GM06990 (cell line): Measurements from ENCODE around the gene SLC7A14.

Experiments used
- DNase-seq: peaks from one replicate; pipeline ENCODE4 v3.0.0-alpha.2; 2011; ENCODE audit not compliant: insufficient read length; ENCODE audit errors: extremely low read depth
- H3K27me3 ChIP-seq: replicated peaks from 2 replicates; pipeline ENCODE4 v1.6.0; 2011; ENCODE audit warnings: low read length; ENCODE audit not compliant: control insufficient read depth, insufficient read depth
- H3K36me3 ChIP-seq: 2 replicates; pipeline ENCODE4 v1.5.1; 2011; ENCODE audit warnings: low read length; ENCODE audit not compliant: control insufficient read depth, insufficient read depth
- H3K4me3 ChIP-seq: replicated peaks from 2 replicates; pipeline ENCODE4 v1.5.1; 2011; ENCODE audit warnings: low read depth, mild to moderate bottlenecking, control low read depth, low read length
- CTCF ChIP-seq: IDR thresholded peaks from 2 replicates; pipeline ENCODE4 v1.5.1; 2011; ENCODE audit warnings: low read length, control low read depth, mild to moderate bottlenecking, inconsistent platforms; ENCODE audit not compliant: insufficient read depth, poor library complexity, severe bottlenecking

SLC7A14 gene

GRCh38 chr3:170631755-170632488 lies 46.0 kb upstream of the SLC7A14 start:
- no peaks in the 10 kb centered on the region for H3K36me3 ChIP-seq
- DNase-seq = no peak
- no peaks in the 10 kb centered on the region for H3K27me3 ChIP-seq
- no peak overlapping the region for H3K4me3 ChIP-seq
- TF ChIP-seq CTCF = no peak

GRCh38 chr3:170623524-170623923 lies 37.6 kb upstream of the SLC7A14 start:
- DNase-seq = no peak
- Histone ChIP-seq H3K27me3 (no peaks in the 10 kb centered on the region), H3K4me3 (no peak overlapping the region), H3K36me3 (no peaks in the 10 kb centered on the region)
- no peak for TF ChIP-seq CTCF

GRCh38 chr3:170622369-170623159 lies 36.7 kb upstream of the SLC7A14 start:
- Histone ChIP-seq H3K36me3 (no peaks in the 10 kb centered on the region), H3K27me3 (no peaks in the 10 kb centered on the region), H3K4me3 (no peak overlapping the region)
- peak; percentile 7 for TF ChIP-seq CTCF
- DNase-seq = no peak

- H3K4me3 ChIP-seq = no peak overlapping the region
- H3K36me3 ChIP-seq = no peaks in the 10 kb centered on the region
- DNase-seq = no peak
- TF ChIP-seq CTCF = no peak
- H3K27me3 ChIP-seq = no peaks in the 10 kb centered on the region
Measured at GRCh38 chr3:170621256-170621655, 35.4 kb upstream of the SLC7A14 start.

- H3K4me3 ChIP-seq = no peak overlapping the region
- H3K36me3 ChIP-seq = no peaks in the 10 kb centered on the region
- no peaks in the 10 kb centered on the region; the same call in 1 of the 2 replicates for H3K27me3 ChIP-seq
- no peak for DNase-seq
- no peak for TF ChIP-seq CTCF
Measured at GRCh38 chr3:170614214-170614966, 28.5 kb upstream of the SLC7A14 start.
